HG03439 (cell line): ENCODE data around the gene PPP6R2.
A peak's percentile ranks its signal among the peaks of the same experiment; 100 is the strongest.
"Not testable (repeated sequence)": the region's sequence is repeated elsewhere in the genome, so short reads cannot be mapped to it uniquely, and the experiment has no call there.

Source experiments
- ATAC-seq: cut with Tn5 transposase; IDR thresholded peaks from one replicate; pipeline ENCODE4 v1.9.1; 2021; ENCODE audit warnings: mild to moderate bottlenecking, moderate library complexity; ENCODE audit not compliant: unreplicated experiment

Gene PPP6R2

DNA sequence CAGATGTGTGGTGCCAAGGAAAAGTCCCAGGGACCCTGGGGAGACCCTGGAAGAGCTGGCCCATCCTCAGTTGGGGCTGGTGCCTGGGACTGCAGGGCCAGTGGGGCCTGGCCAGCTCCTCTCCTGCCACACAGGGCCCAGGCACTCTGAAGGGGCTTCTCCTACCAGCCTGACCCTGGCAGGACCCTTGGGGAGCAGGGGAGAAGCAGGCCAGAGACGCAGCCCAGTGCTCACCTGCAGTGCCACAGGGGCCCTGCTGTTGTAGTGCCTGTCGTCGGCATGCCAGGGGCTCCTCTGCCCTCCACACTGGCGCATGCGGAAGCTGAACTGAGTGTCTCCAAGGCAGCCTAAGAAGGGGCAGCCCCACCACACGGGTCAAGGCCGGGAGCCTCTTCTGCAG lies 25.5 kb upstream of the PPP6R2 start:
- no peak for ATAC-seq

DNA sequence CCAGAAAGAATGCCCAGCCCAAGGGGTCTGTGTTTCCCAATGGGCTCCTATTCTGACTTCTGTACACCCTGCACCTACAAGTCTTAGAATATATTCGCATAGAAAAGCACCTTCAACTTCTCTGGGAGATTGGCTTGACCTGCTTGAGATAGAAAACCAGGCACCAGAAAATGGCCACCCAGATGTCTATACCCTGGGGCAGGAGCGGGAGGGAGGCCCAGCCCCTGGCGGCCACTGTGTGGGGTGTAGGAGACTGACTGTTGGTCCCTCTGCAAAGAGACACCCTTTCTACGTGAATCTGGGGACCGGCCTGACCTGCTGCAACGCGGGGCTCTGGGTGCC lies 24.8 kb upstream of the PPP6R2 start:
- no peak for ATAC-seq

DNA sequence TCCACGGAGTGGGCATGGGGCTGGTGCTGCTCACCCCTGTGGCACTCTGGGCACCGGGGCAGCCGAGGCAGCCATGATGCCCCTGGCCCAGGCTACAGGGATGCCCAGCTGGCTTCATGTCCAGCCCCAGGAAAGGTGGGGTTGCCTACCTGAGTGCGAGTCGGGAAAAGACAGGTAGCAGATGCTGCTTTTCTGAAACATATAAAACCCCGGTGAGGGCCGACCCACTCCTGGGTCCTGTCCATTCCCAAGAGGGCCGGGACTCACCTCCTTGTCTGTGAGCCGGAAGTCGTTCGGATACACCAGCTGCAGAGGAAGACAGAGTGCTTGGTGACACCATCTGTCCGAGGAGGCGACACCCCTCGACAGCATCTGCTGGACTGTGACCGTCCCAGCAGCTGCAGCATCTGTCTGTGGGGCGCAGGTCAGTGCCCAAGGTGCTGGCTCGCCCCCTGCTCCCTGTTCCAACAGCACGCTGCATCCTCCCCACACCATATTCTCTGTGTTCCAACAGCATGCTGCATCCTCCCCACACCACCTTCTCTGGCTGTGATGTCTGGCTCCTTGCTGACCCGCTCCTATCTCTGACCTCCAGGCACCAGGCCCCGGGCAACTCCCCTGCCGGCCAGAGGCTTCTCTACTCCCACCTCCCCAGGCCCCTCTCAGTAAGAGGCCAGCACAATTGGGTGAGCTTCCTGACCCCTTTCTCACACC lies 24.3 kb upstream of the PPP6R2 start:
- ATAC-seq, result no peak

DNA sequence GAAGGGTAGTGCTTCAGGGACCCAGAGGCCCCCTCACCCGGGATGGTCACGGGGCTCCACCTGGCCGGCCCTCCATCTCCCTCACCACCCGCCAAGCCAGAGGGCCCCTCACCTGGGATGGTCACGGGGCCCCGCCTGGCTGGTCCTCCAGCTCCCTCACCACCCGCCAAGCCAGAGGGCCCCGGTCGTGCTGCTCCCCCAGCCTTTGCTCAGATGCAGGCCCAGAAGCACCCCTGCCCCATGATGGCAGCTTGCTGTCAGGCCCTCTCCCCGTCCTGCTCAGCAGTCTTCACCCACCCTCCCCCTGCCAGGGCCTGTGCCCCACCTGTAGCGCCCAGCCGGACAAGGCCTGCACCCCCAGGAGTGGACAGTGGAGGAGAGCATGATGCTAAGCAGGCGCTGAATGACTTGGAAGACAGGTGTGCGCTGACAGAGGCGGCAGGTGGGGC lies 23.6 kb upstream of the PPP6R2 start:
- ATAC-seq, result no peak

DNA sequence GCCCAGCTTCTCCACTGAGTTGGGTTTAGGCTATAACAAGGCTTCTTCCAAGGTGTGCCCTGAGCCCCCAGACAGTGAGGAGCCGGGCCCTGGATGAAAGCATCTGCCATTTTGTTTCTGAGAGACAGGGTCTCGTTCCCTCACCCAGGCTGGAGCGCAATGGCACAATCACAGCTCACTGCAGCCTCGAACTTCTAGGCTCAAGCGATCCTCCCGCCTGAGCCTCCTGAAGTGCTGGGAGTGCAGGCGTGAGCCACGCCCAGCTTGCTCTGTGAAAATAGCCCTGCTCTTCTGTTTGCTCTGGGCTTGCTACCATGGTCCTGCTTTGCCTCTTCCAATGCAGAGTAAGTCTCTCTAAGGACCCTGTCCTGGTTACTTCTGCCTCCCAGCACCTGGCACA lies 23.0 kb upstream of the PPP6R2 start:
- no peak for ATAC-seq

DNA sequence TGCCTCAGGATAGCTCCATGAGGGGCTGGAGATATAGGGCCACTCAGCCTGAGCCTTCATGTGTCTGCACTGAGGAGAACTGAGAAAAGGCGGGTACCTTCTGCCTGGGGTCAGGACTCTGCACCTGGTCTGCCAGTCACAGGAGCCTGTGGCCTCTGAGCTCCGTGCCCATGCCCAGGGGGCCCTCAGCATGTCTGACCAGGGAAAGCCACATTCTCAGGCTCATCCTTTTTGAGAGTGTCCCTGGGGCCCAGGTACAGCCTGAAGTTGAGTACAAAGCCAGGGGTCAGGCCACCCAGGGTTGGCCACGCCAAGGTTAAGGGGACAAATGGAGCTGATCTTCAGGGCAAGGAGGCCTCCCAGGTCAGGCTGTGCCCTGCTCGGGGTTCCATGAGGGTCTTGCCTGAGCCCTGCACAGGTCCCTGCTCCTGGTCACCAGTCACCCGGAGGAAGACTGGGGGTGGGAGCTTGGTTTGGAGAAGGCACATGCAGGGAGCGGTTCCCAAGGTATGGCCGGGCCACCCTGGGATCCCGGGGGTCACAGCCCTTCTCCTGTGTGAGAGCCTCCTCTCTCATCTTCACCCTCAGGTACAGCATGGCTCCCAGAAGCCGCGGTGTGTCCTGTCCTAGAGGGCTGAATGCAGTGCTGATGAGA lies 22.3 kb upstream of the PPP6R2 start:
- ATAC-seq, result no peak

DNA sequence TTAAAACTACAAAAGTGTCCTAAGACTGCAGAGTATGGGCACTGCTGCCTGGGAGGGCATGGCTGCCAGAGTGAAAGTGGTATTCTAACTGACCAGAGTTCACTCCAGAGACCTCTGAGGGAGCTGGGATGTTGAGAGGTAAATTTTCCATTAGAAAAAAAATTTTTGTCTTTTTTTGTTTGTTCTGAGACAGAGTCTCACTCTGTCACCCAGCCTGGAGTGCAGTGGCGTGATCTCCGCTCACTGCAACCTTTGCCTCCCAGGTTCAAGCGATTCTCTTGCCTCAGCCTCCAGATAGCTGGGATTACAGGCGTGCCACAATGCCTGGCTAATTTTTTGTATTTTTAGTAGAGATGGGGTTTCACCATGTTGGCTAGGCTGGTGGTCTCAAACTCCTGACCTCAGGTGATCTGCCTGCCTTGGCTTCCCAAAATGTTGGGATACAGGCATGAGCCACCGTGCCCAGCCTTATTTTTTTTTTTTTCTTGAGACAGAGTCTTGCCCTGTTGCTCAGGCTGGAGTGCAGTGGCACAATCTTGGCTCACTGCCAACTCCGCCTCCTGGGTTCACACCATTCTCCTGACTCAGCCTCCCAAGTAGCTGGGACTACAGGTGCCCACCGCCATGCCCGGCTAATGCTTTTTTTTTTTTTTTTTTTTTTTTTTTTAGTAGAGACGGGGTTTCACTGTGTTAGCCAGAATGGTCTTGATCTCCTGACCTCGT lies 20.6 kb upstream of the PPP6R2 start:
- not testable (repeated sequence) for ATAC-seq

DNA sequence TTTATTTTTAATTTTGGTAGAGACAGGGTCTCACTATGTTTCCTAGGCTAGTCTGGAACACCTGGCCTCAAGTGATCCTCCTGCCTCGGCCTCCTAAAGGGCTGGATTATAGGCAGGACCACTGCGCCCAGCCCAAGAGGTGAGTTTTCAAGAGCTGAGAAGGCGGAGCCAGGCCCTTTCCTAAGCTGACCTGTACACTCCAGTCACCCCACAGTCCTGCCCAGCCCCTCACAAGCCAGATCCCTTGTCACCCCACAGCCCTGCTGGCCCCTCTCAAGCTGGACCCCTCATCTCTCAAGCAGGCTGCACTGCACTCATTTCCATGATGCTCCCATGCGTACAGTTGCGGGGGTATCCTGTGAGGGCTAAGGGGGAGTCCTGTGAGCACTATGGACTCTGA lies 19.2 kb upstream of the PPP6R2 start:
- ATAC-seq, result no peak

DNA sequence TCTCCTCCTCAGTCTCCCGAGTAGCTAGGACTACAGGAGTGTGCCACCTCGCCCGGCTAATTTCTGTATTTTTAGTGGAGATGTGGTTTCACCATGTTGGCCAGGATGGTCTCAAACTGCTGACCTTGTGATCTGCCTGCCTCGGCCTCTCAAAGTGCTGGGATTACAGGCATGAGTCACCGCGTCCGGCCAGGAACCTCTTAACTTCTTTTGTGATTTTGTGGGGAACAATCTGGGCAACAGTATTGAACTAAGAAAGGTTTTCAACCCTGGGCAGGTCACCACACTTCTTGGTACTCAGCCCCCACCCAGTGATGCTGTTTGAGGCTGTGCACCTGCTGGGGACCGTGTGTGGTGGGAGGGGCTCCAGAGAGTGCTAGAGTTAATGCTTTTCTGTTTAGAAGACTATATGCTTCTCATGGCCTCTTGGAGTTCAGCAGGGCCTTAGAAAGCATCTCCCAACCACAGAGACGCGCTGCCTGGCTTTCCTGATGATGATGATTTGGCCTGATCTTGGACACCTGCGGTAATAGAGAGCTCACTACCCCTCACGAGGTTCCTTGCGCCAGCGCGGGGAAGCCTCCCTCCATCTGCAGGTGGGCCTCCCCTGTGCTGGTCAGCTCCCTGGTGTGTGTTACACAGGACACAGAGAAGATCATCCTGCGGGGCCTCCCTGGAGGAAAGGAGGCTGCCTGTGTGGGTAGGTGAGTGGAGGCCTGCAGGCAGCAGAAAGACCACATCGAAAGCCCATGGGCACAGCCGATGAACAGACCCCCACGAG lies 17.5 kb upstream of the PPP6R2 start:
- ATAC-seq, result no peak

DNA sequence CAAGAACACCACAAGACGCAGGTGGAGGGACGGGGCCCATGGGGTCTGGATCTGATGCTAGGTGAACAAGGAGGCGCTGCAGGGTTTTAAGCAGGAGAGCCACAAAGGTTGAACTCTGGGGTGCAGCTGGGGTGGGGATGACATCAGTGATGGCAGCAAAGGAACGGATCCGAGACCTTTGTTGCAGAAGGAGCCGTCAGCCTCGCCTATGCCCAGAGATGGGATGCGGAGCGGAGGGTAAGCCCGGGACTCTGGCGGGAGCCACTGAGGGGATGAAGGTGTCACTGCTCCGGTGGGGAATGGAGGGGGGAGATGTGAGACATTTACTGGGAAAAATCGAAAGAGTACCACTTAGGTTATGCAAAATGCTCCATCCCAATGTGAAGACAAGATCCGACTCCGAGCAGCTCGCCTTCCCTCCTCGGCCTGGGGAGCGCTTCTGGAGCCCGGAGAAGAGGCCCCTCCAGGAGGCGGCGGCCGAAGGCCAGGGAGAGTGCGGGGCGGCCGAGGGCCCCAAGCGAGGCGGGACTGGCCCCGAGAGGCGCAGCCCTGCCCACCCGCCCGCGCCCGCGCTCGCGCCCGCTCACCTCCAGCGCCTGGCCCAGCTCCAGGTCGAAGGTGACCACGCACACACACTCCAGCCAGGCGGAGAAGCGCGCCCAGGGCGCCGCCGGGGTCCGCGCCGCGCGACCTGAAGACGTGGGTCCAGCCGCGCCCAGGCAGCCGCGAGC lies 16.7 kb upstream of the PPP6R2 start:
- ATAC-seq, result peak; percentile 4

DNA sequence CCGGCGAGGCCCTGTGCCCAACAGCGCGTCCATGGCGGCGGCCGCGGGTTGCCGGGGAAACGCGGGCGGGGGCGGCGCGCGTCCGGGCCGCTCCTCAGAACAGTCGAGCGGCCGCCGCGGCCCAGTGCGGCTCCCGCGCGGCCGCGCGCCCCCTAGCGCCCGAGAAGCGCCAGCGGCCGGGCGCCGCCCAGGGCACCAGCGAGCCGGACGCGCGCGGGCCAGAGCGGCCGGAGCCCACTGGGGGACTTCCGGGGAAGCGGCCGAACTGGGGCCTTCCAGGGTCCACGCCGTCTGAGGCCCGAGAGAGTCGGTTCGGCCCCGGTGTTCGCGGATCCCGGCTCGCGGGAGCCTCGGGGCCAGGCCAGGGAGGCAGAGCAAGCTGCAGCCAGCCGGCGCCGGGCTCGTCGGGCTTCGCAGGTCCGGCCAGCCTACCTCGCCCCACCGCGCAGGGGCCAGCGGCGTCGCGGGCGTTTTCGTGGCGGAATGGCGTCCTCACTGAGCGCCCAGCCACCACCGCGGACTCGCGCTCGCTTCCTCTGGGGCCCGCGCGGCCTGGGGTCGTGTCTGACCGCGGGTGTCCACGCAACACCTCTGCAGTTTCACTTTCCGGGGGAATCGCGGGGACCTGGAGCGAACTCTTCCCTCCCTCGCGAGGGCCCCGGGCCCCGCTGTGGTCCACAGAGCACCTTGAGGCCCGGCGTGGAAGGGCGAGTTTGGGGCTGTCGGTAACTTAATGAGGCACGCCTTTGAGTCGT lies 16.0 kb upstream of the PPP6R2 start, which contains the start of gene DENND6B:
DENND6B (minus strand) TSS at position 57 of the 755 bp plus-strand sequence; CDS start at position 33, 24 bp downstream.
- peak; percentile 84 for ATAC-seq

DNA sequence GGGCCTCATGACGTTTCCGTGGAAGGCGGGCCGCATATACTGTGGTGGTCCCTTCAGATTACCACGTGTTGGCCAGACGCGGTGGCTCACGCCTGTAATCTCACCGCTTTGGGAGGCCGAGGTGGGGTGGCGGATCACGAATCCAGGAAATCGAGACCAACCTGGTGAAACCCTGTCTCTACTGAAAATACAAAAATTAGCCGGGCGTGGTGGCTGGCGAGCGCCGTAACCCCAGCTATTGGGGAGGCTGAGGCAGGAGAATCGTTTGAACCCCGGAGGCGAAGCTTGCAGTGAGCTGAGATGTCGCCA lies 15.5 kb upstream of the PPP6R2 start:
- no peak for ATAC-seq

DNA sequence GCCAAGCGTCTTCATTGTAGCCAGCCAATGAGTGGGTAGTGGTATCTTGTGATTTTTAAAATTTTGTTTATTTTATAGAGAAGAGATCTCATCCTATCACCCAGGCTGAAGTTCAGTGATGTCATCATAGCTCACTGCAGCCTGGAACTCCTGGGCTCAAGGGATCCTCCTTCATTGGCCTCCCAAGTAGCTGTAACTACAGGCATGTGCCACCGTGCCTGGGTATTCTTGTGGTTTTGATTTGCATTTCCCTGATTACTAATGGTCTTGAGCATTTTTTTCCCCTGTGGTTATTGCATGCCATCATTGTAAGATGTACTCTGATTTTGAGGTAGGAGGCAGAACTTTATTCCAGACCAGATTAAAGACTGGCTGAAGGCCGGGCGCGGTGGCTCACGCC lies 13.9 kb upstream of the PPP6R2 start:
- no peak for ATAC-seq

DNA sequence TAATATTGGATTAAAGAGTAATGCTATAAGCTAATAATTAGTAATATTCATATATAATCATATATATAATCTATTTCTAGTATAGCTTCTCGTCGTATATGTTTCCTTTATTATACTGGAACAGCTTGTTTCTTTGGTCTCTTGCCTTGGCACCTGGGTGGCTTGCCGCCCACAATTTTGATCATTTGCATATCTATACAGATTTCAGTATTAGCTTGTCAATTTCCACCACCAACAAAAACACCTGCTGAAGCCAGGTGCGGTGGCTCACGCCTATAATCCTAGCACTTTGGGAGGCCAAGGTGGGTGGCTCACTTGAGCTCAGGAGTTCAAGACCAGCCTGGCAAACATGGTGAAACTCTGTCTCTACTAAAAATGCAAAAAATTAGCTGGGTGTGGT lies 8.7 kb upstream of the PPP6R2 start:
- not testable (repeated sequence) for ATAC-seq

DNA sequence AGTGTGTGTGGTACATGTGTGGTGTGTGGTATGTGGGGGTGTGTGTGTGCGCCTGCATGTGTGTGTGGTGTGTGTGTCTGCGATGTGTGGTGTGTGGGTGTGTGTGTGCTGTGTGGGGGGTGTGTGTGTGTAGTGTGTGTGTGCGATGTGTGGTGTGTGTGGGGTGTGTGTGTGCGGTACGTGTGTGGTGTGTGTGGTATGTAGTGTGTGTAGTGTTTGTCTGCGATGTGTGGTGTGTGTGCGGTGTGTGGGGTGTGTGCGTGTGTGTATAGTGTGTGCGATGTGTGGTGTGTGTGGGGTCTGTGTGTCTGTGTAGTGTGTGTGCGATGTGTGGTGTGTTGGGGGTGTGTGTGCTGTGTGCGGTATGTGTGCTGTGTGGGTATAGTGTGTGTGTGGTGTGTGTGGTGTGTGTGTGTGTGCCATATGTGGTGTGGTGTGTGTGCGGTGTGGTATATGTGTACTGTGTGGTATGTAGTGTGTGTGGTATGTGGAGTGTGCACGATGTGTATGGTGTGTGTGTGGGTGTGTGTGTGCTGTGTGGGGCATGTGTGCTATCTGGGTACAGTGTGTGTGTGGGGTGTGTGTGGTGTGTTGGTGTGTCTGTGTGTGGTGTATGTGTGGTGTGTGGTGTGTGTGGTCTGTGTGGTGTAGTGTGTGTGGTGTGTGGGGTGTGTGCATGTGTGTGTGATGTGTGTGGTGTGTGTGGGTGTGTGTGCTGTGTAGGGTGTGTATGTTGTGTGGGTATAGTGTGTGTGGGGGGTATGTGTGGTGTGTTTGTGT lies 5.7 kb upstream of the PPP6R2 start:
- ATAC-seq, result no peak

DNA sequence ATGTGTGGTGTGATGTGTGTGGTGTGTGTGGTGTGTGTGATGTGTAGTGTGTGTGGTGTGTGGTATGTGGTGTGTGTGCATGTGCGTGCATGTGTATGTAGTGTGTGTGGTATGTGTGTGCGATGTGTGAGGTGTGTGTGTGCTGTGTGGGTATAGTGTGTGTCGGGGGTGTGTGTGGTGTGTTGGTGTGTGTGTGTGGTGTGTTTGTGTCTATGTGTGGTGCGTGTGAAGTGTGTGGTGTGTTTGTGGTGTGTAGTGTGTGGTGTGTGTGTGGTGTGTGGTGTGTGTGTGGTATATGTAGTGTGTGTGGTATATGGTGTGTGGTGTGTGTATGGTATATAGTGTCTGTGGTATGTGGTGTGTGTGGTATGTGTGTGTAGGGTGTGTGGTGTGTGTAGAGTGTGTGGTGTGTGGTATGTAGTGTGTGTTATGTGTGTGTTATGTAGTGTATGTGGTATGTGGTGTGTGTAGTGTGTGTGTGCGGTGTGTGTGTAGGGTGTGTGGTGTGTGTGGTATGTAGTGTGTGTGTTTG lies 5.0 kb upstream of the PPP6R2 start:
- no peak for ATAC-seq

DNA sequence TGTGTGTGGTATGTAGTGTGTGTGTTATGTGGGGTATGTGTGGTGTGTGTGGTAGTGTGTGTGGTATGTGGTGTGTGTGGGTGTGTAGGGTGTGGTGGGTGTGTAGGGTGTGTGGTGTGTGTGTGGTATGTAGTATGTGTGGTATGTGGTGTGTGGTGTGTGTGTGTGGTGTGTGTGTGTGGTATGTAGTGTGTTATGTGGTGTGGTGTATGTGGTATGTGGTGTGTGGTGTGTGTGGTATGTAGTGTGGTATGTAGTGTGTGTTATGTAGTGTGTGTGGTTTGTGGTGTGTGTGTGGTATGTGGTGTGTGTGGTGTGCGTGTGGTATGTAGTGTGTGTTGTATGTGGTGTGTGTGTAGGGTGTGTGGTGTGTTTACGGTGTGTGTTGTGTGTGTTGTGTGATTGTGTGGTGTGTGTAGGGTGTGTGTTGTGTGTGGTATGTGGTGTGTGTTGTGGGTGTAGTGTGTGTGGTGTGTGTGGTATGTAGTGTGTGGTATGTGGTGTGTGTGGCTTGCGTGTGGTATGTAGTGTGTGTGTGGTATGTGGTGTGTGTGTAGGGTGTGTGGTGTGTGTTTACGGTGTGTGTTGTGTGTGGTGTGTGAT lies 4.2 kb upstream of the PPP6R2 start:
- no peak for ATAC-seq
